Measurements from ENCODE around the gene MRPS18B. TPM values are rescaled to one million over a fixed set of nuclear protein-coding genes. Genes with fewer than 3 reads are reported as not detected.

Gene MRPS18B
- total and polyA plus RNA-seq, 2 of the 13 experiments (the other 11 are each of a cell fraction or from before 2014, with no cell fraction given): 125 to 131 TPM

- WGBS (ENCODE audit: low lambda C conversion rate): 89% methylated on average over 9 of the region's 9 CpGs
- Histone ChIP-seq H2AFZ (ENCODE audit: low read length) (no peak overlapping the region), H3K4me1 (ENCODE audit: insufficient read depth, low read length) (peaks cover 22% of the 10 kb centered on the region), H3K4me3 (replicated peaks in 1 of 3; ENCODE audit: insufficient read depth in 1 of 3, low read depth in 2 of 3, low read length in 3 of 3) (no peak overlapping the region), H3K9ac (ENCODE audit: insufficient read depth, low read depth, low read length) (no peak overlapping the region), H4K20me1 (ENCODE audit: insufficient read depth, low read length) (peaks cover 5% of the 10 kb centered on the region), H3K36me3 (replicated peaks in 1 of 2; ENCODE audit: control insufficient read depth in 1 of 2, insufficient read depth in 2 of 2, low read length in 2 of 2) (peaks cover 13 to 29% of the 10 kb centered on the region in 2 experiments), H3K27ac (ENCODE audit: extremely low read length, insufficient read depth, low read length) (no peak overlapping the region), H3K79me2 (ENCODE audit: insufficient read depth, low read length) (peaks cover 16% of the 10 kb centered on the region), H3K27me3 (ENCODE audit: control insufficient read depth in 1 of 2, insufficient read depth in 2 of 2, low read length in 2 of 2) (no peaks in the 10 kb centered on the region), H3K9me3 (ENCODE audit: low read length) (no peaks in the 10 kb centered on the region), H3K4me2 (ENCODE audit: low read depth, low read length) (no peak overlapping the region)
- no TSS peak for BruUV-seq (replicated peaks)
- in situ Hi-C loops (cut with HindIII; ENCODE audit: extremely low pct_ligation_motif_present, low pct_unique_long_range_greater_than_20kb) (no loop called here), intact Hi-C loops (cut with micrococcal nuclease; ENCODE audit: unreplicated experiment) (no loop called here)
- ATAC-seq (no peak), FAIRE-seq (no peak), DNase-seq (ENCODE audit: low spot score) (no peak)
- CTCF ChIA-PET (ENCODE audit: low intra/inter-chr PET ratio, low total read pairs): interaction anchor here (0.9 kb wide), 1 partner anchor 129 kb away, joined by 3 read pairs; no protein-coding TSS in a partner anchor
- TF ChIP-seq ATF3 (CRISPR knock-in tag; IDR thresholded peaks at IDR 0.05) (no peak), TEAD3 (CRISPR knock-in tag; optimal IDR thresholded peaks at IDR 0.05; ENCODE audit: borderline replicate concordance) (no peak), ZNF781 (CRISPR knock-in tag; IDR thresholded peaks at IDR 0.05; ENCODE audit: borderline replicate concordance, not compliant biosample characterization) (peak; percentile 42), ZFX (CRISPR knock-in tag; IDR thresholded peaks at IDR 0.05; ENCODE audit: low read depth) (no peak), GLMP (CRISPR knock-in tag; IDR thresholded peaks at IDR 0.05; ENCODE audit: borderline replicate concordance) (no peak), ZNF704 (CRISPR knock-in tag; IDR thresholded peaks at IDR 0.05; ENCODE audit: borderline replicate concordance) (0 out of 2 replicates have a peak, but pooled peaks have one; percentile 9), SSRP1 (CRISPR knock-in tag; IDR thresholded peaks at IDR 0.05) (peak; percentile 76; the same call in 1 of the 2 replicates), POLR2A (IDR thresholded peaks at IDR 0.05; ENCODE audit: insufficient read depth in 1 of 2, low read depth in 2 of 2, low read length in 2 of 2) (peak in 1 of 2 experiments; percentile 16; a peak in 1 of 4 replicates)
- POLR2A ChIA-PET: interaction anchor here (0.7 to 4.8 kb wide), 8 partner anchors 10 to 61 kb away, joined by 3 to 172 read pairs (median 5); partner anchors contain the start of genes ABCF1 and DHX16
Observed at GRCh38 chr6:30611150-30611855, 6.3 kb upstream of the MRPS18B start.

All from HepG2 (cell line).